ENCODE data around the gene ARHGEF7.
"Not testable (repeated sequence)": the region's sequence is repeated elsewhere in the genome, so short reads cannot be mapped to it uniquely, and the experiment has no call there.

DNA sequence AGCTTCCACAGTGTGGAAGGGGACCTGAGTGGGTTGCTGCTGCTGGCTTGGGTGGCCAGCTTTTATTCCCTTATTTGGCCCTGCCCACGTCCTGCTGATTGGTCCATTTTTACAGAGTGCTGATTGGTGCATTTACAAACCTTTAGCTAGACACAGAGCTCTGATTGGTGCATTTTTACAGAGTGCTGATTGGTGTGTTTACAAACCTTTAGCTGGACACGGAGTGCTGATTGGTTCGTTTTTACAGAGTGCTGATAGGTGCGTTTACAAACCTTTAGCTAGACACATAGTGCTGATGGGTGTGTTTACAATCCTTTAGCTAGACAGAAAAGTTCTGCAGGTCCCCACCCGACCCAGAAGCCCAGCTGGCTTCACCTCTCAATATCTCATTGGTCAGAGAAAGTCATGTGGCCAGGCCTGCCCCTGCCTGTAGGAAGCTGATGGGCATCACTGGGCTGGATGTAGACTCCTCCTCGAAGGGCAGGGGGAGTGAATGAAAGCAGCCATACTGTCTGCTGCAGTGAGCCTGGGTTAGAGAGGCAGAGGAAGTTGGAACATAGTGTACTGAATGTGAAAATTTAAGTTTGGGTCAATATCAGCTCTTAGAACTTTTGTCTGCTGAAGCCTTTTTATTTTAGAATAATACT is 83.7 kb downstream of the ARHGEF7 start:
- not testable (repeated sequence) for TF ChIP-seq POLR2A, CTCF (IDR thresholded peaks at IDR 0.05)

Measured in thyroid gland (tissue), 4 donors.